Transverse colon (tissue), 3 donors: ENCODE measurements around the gene ARHGAP1.

Experiments used
- EP300 ChIP-seq: sonication (generic); formaldehyde crosslinking; IDR thresholded peaks from one replicate; pipeline ENCODE4 v1.6.1; 2017; ENCODE audit warnings: antibody characterized with exemption, low read depth
- POLR2A ChIP-seq: fragments of 450-650 bp; IDR thresholded peaks from one replicate; pipeline ENCODE4 v1.6.1; 2016; ENCODE audit warnings: antibody characterized with exemption, mild to moderate bottlenecking, moderate library complexity
- TF ChIP-seq, protein P1 (sequence below), 5 experiments: fragments of 200-600 bp in 3 of 5; fragments of 450-650 bp in 2 of 5; sonication (generic) in 3 of 5; IDR thresholded peaks; 1 replicate in 2 of 5; 2 replicates in 3 of 5; pipeline ENCODE4 v1.5.1; 2016 to 2017; ENCODE audit warnings: antibody characterized with exemption in 5 of 5, inconsistent platforms in 3 of 5, mild to moderate bottlenecking in 2 of 5, moderate library complexity in 1 of 5

DNA sequence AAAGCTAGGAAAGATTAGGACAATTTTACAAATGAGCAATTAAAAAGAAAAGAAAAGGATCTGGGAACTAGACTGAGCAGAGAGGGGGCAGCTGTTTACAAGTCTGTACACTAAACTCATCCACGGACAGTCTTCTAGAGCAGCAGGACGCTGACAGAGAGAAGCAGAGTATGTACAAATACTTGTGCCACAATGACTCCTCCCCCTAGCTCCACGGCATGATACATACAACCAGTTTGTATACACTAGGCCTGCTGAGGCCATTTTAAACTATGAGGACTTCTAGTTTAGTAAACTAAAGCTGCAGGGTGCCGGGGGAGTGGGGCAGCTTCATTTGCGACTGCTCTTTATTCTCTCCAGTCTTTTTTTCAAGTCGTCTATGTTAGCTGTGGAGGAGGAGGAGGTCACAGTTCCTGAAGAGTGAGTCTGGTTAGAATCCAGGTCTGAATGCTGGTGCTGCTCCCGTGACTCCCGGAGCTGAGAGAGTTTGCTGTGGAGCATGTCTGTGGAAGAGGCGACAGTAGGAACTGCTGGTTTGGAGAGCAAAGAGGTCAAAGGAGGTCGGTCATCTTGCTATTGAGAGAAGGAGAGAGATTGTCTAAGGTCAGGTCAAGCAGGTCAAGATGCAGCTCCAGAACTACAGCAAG, 43.4 kb upstream of the ARHGAP1 start:
- TF ChIP-seq POLR2A (no peak), EP300 (no peak)
- TF ChIP-seq, protein P1, sequence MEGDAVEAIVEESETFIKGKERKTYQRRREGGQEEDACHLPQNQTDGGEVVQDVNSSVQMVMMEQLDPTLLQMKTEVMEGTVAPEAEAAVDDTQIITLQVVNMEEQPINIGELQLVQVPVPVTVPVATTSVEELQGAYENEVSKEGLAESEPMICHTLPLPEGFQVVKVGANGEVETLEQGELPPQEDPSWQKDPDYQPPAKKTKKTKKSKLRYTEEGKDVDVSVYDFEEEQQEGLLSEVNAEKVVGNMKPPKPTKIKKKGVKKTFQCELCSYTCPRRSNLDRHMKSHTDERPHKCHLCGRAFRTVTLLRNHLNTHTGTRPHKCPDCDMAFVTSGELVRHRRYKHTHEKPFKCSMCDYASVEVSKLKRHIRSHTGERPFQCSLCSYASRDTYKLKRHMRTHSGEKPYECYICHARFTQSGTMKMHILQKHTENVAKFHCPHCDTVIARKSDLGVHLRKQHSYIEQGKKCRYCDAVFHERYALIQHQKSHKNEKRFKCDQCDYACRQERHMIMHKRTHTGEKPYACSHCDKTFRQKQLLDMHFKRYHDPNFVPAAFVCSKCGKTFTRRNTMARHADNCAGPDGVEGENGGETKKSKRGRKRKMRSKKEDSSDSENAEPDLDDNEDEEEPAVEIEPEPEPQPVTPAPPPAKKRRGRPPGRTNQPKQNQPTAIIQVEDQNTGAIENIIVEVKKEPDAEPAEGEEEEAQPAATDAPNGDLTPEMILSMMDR (IDR thresholded peaks at IDR 0.05), result no peak
